Measurements from ENCODE around the gene TEX51.

Gene TEX51

DNA sequence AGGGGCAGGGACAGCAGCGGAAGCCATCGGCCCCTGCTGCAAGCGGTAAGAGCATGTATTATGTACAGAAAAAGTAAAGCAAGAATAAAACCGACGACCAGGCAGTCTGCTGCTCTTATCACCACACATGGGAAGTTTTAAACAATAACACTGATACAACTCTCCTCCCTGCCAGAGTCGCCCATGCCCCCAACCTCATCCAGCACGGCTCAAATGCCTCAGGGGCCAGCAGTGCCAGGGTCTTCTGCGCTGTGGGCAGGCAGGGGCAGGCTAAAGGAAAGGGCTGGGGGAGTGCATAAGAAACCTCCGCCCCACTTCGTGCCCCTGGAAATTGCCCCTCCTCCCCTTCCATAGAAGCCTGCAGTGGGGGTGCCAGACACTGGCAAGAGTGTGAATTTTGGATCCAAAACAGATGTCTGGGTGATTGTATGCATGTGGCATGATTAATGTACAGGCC, 10.1 kb downstream of the TEX51 start:
- no peak overlapping the region for H3K14ac ChIP-seq (ENCODE audit: low read length)
- no peak overlapping the region for H3K4me3 ChIP-seq (ENCODE audit: low read depth, low read length)
- no peak overlapping the region for H3K9ac ChIP-seq (ENCODE audit: low read length)
- no peak overlapping the region for H4K91ac ChIP-seq (ENCODE audit: low read depth, low read length)
- no peak overlapping the region for H4K12ac ChIP-seq (ENCODE audit: low read depth, low read length)
- H2BK5ac ChIP-seq (ENCODE audit: low read depth, low read length, poor library complexity): no peak overlapping the region
- H3K4me2 ChIP-seq (ENCODE audit: low read length): no peak overlapping the region
- no peak overlapping the region for H3K27ac ChIP-seq (ENCODE audit: low read depth, low read length)
- H3K9me3 ChIP-seq (ENCODE audit: insufficient read depth, low read depth, low read length): no peaks in the 10 kb centered on the region
- no peak for DNase-seq
- H4K8ac ChIP-seq (ENCODE audit: low read depth, low read length): no peak overlapping the region
- H3K79me2 ChIP-seq (ENCODE audit: control insufficient read depth, insufficient read depth, low read length, poor library complexity): no peaks in the 10 kb centered on the region
- WGBS (ENCODE audit: extremely low coverage, insufficient coverage, insufficient read length): no CpG with 5 or more reads among the region's 10 CpGs
- no peak overlapping the region for H2AK5ac ChIP-seq (ENCODE audit: low read length)
- H3K36me3 ChIP-seq (ENCODE audit: control insufficient read depth in 1 of 2, insufficient read depth in 2 of 2, low read length in 2 of 2): no peaks in the 10 kb centered on the region
- no peak overlapping the region for H2AFZ ChIP-seq (ENCODE audit: insufficient read depth, low read length, poor library complexity)
- no peak overlapping the region for H3K18ac ChIP-seq (ENCODE audit: low read length)
- no peak overlapping the region for H3K23ac ChIP-seq (ENCODE audit: low read length)
- no peak overlapping the region for H2BK12ac ChIP-seq (ENCODE audit: low read length)
- H3K79me1 ChIP-seq (ENCODE audit: low read length): no peaks in the 10 kb centered on the region
- H2BK120ac ChIP-seq (ENCODE audit: insufficient read depth, low read length, poor library complexity): no peak overlapping the region
- H3K4me1 ChIP-seq (ENCODE audit: control insufficient read depth in 1 of 2, insufficient read depth in 2 of 2, low read length in 2 of 2): no peaks in the 10 kb centered on the region
- H3K27me3 ChIP-seq (ENCODE audit: insufficient read depth, low read length): no peaks in the 10 kb centered on the region
- no peak overlapping the region for H3K4ac ChIP-seq (ENCODE audit: low read depth, low read length)

DNA sequence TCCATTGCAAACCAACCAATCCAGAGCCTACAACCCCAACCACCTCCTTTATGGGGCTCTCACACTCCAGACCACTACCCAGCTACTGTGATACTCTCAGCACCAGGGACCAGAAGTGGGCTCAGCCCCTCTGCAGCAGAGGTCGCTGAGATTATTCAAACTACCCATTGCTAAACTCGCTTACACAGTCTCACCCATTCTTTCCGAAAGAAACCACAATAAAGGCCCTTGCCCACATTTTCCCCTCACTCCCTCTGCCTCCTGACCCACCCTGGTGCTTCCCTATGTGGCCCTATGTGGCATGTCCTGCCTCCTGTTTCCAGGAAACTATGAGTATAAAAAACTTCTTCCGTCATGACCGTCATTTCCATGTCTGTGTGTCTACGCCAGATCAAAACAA, 10.7 kb downstream of the TEX51 start:
- no CpG with 5 or more reads among the region's 6 CpGs for WGBS (ENCODE audit: extremely low coverage, insufficient coverage, insufficient read length)
- H4K91ac ChIP-seq (ENCODE audit: low read depth, low read length): no peak overlapping the region

DNA sequence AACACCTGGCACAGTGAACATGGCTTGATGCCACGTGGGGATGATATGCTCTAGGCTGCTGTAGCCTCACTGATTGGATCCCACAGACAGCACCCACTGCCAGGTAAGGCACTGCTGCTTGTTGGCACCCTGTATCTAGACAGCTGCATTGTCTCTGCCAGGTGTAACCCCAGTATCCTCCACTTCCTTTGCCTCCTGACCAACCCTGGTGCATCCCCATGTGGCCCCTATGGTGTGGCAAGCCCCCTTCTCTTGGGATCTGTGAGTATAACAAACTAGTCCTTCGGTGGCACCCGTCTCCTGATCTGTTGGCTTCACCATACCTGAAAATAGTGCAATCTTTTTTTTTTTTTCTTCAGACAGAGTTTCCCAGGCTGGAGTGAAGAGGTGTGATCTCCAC, 11.1 kb downstream of the TEX51 start:
- H3K36me3 ChIP-seq (ENCODE audit: control insufficient read depth in 1 of 2, insufficient read depth in 2 of 2, low read length in 2 of 2): no peaks in the 10 kb centered on the region
- WGBS (ENCODE audit: extremely low coverage, insufficient coverage, insufficient read length): no CpG with 5 or more reads among the region's 3 CpGs

More for the DNA sequence above, 10.7 kb downstream of the TEX51 start:
- Histone ChIP-seq H3K36me3 (ENCODE audit: control insufficient read depth in 1 of 2, insufficient read depth in 2 of 2, low read length in 2 of 2) (no peaks in the 10 kb centered on the region), H3K4ac (ENCODE audit: low read depth, low read length) (no peak overlapping the region), H3K79me2 (ENCODE audit: control insufficient read depth, insufficient read depth, low read length, poor library complexity) (no peaks in the 10 kb centered on the region), H4K12ac (ENCODE audit: low read depth, low read length) (no peak overlapping the region), H3K18ac (ENCODE audit: low read length) (no peak overlapping the region), H2AK5ac (ENCODE audit: low read length) (no peak overlapping the region), H3K9me3 (ENCODE audit: insufficient read depth, low read depth, low read length) (no peaks in the 10 kb centered on the region), H3K27me3 (ENCODE audit: insufficient read depth, low read length) (no peaks in the 10 kb centered on the region), H3K4me2 (ENCODE audit: low read length) (no peak overlapping the region), H3K4me1 (ENCODE audit: control insufficient read depth in 1 of 2, insufficient read depth in 2 of 2, low read length in 2 of 2) (no peaks in the 10 kb centered on the region), H2AFZ (ENCODE audit: insufficient read depth, low read length, poor library complexity) (no peak overlapping the region), H3K79me1 (ENCODE audit: low read length) (no peaks in the 10 kb centered on the region), H2BK5ac (ENCODE audit: low read depth, low read length, poor library complexity) (no peak overlapping the region), H3K4me3 (ENCODE audit: low read depth, low read length) (no peak overlapping the region), H3K27ac (ENCODE audit: low read depth, low read length) (no peak overlapping the region), H2BK120ac (ENCODE audit: insufficient read depth, low read length, poor library complexity) (no peak overlapping the region), H3K14ac (ENCODE audit: low read length) (no peak overlapping the region), H3K23ac (ENCODE audit: low read length) (no peak overlapping the region), H3K9ac (ENCODE audit: low read length) (no peak overlapping the region), H4K8ac (ENCODE audit: low read depth, low read length) (no peak overlapping the region), H2BK12ac (ENCODE audit: low read length) (no peak overlapping the region)
- DNase-seq: no peak

DNA sequence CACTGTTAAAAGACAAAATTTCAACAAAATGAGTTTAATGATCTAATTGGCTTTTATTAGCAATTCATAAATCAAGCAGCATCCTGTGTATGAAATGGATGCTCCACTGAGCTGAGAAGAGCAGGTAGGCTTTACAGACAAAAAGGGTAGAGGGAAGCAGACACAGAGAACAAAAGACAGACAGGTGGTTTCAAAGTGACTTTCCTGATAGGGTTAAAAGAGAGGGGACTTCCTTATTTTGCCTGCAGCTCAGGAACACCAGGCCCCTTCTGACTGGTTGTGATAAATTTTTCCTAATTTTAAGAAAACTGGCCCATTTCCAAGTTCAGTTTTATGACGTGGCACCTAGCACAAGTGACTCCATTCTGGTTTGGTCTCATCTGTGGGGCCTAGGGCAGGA, 11.9 kb downstream of the TEX51 start:
- Histone ChIP-seq H3K79me1 (ENCODE audit: low read length) (no peaks in the 10 kb centered on the region), H2AK5ac (ENCODE audit: low read length) (no peak overlapping the region), H3K4me2 (ENCODE audit: low read length) (no peak overlapping the region), H3K14ac (ENCODE audit: low read length) (no peak overlapping the region), H3K4me3 (ENCODE audit: low read depth, low read length) (no peak overlapping the region), H2BK5ac (ENCODE audit: low read depth, low read length, poor library complexity) (no peak overlapping the region), H2BK120ac (ENCODE audit: insufficient read depth, low read length, poor library complexity) (no peak overlapping the region), H3K36me3 (ENCODE audit: control insufficient read depth in 1 of 2, insufficient read depth in 2 of 2, low read length in 2 of 2) (no peaks in the 10 kb centered on the region), H3K18ac (ENCODE audit: low read length) (no peak overlapping the region), H4K12ac (ENCODE audit: low read depth, low read length) (no peak overlapping the region), H3K79me2 (ENCODE audit: control insufficient read depth, insufficient read depth, low read length, poor library complexity) (no peaks in the 10 kb centered on the region), H3K27ac (ENCODE audit: low read depth, low read length) (no peak overlapping the region), H3K4ac (ENCODE audit: low read depth, low read length) (no peak overlapping the region), H3K27me3 (ENCODE audit: insufficient read depth, low read length) (no peaks in the 10 kb centered on the region), H4K8ac (ENCODE audit: low read depth, low read length) (no peak overlapping the region), H4K91ac (ENCODE audit: low read depth, low read length) (no peak overlapping the region), H2BK12ac (ENCODE audit: low read length) (no peak overlapping the region), H2AFZ (ENCODE audit: insufficient read depth, low read length, poor library complexity) (no peak overlapping the region), H3K4me1 (ENCODE audit: control insufficient read depth in 1 of 2, insufficient read depth in 2 of 2, low read length in 2 of 2) (no peaks in the 10 kb centered on the region), H3K9ac (ENCODE audit: low read length) (no peak overlapping the region), H3K9me3 (ENCODE audit: insufficient read depth, low read depth, low read length) (peaks cover 4% of the 10 kb centered on the region), H3K23ac (ENCODE audit: low read length) (no peak overlapping the region)
- no peak for DNase-seq
- no CpG with 5 or more reads among the region's 1 CpG for WGBS (ENCODE audit: extremely low coverage, insufficient coverage, insufficient read length)

More for the DNA sequence above, 11.1 kb downstream of the TEX51 start:
- Histone ChIP-seq H3K4me2 (ENCODE audit: low read length) (no peak overlapping the region), H3K18ac (ENCODE audit: low read length) (no peak overlapping the region), H3K27ac (ENCODE audit: low read depth, low read length) (no peak overlapping the region), H2AK5ac (ENCODE audit: low read length) (no peak overlapping the region), H3K9ac (ENCODE audit: low read length) (no peak overlapping the region), H3K4me1 (ENCODE audit: control insufficient read depth in 1 of 2, insufficient read depth in 2 of 2, low read length in 2 of 2) (no peaks in the 10 kb centered on the region), H3K9me3 (ENCODE audit: insufficient read depth, low read depth, low read length) (peaks cover 2% of the 10 kb centered on the region), H3K14ac (ENCODE audit: low read length) (no peak overlapping the region), H3K23ac (ENCODE audit: low read length) (no peak overlapping the region), H3K79me1 (ENCODE audit: low read length) (no peaks in the 10 kb centered on the region), H4K12ac (ENCODE audit: low read depth, low read length) (no peak overlapping the region), H2AFZ (ENCODE audit: insufficient read depth, low read length, poor library complexity) (no peak overlapping the region), H4K91ac (ENCODE audit: low read depth, low read length) (no peak overlapping the region), H2BK120ac (ENCODE audit: insufficient read depth, low read length, poor library complexity) (no peak overlapping the region), H2BK12ac (ENCODE audit: low read length) (no peak overlapping the region), H2BK5ac (ENCODE audit: low read depth, low read length, poor library complexity) (no peak overlapping the region), H3K79me2 (ENCODE audit: control insufficient read depth, insufficient read depth, low read length, poor library complexity) (no peaks in the 10 kb centered on the region), H3K4ac (ENCODE audit: low read depth, low read length) (no peak overlapping the region), H3K27me3 (ENCODE audit: insufficient read depth, low read length) (no peaks in the 10 kb centered on the region), H4K8ac (ENCODE audit: low read depth, low read length) (no peak overlapping the region), H3K4me3 (ENCODE audit: low read depth, low read length) (no peak overlapping the region)
- no peak for DNase-seq
